NCI-H748 (cell line): Measurements from ENCODE around the gene DHRS4.

Source experiments
- DNase-seq: peaks from one replicate; lab custom pipeline; 2025; ENCODE audit not compliant: unreplicated experiment; lab: John Stamatoyannopoulos, UW

The DHRS4 gene

DNA sequence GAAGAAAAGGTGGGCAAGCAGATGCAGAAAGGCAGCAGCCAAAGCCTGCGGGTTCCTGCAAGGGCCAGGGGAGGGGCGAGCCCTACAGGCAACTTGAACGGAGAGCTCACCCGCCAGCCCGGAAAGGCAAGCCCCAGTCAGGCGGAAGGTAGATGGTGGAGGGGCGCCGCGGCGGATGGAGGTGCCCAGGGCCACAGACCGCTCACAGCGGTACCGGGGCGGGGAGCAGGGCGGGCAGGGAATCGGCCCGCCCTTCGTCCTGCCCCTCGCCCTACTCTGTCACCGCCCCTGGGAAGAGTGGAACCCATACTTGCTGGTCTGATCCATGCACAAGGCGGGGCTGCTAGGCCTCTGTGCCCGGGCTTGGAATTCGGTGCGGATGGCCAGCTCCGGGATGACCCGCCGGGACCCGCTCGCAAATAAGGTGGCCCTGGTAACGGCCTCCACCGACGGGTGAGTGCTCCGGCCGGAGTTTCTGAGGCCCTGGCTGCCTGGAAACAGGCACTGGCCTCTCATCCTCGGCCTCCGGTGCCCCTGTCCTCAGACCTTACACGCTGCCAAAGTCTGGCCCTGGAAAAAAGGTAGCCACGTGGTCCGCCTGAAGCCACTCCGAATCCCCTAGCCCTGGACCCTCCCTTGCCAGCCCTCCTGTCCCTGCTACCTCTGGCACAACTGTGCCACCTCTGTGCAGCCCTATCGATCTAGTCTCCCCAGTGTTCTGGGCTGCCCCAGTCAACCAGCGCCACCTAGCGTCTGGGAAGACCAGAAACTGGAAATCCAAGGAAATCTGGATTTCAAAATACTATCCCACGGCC lies at the start of gene DHRS4:
Gene DHRS4, plus strand, starts transcription at position 307 of the 815 bp plus-strand sequence. Its CDS starts 19 bp downstream, at position 326.
- peak; percentile 90 for DNase-seq

DNA sequence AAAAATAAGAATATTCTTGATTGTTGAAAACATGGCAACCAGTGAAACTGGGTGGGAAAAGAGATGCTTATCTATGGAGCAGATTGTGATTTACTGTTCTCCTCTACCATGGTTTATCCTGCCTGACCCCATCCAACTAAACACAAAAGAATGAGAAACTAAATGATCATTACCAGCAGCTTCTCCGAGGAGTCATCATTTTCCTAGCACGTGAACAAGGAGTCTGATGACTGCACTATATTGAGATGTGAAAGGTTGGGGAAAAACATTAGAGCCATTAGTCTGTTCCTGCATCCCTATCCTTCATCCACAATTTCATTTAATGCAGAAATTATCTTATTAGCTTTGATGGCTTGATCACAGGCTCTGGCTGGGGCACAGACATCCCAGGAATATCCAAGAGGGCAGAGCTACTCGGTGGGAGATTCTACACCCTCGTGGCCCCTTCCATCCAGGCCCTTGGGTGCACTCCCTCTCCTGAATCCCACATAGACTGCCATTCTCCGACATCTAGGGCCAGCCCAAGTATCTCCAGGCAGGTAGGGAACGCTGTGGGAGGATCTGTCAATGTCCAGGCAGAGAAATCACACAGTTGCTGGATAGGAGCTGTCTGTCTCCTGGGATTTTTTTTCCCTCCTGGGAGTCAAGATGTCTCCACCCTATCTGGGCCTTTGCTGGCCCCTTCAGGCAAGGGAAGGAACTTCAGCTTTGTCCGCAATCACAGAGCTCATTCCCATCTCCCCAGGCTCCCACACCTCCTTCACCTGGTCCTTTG lies 43.3 kb upstream of the DHRS4 start:
- DNase-seq = peak; percentile 52

DNA sequence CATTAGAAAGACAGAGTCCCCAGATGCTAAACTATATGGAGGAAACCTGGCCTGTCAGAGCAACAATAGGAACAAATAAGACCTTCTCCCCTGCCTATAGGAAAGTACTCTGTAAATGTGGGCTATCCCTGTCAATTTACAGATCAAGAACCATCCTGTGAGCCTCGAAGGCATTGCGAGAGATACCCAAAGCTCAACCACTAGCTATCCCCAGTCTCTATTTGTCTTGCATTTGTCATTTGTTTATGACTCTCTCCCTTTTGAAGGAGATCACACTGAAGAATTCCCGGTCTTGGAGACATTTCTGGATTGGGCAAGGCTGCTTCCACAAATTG lies 42.7 kb upstream of the DHRS4 start:
- no peak for DNase-seq

DNA sequence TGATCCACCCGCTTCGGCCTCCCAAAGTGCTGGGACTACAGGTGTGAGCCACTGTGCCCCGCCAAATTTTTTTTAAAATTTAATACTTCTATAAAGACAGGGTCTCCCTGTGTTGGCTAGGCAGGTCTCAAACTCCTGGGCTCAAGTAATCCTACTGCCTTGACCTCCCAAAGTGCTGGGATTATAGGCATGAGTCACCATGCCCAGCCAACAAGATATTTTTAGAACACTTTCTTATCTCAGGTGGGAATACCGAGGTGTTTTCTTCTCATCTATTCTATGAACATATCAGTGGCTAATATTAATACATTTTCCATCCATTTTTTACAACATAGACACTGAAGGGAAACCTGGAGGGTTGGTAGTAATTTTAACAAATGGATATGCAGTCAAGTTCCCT lies 38.0 kb upstream of the DHRS4 start:
- DNase-seq = no peak

DNA sequence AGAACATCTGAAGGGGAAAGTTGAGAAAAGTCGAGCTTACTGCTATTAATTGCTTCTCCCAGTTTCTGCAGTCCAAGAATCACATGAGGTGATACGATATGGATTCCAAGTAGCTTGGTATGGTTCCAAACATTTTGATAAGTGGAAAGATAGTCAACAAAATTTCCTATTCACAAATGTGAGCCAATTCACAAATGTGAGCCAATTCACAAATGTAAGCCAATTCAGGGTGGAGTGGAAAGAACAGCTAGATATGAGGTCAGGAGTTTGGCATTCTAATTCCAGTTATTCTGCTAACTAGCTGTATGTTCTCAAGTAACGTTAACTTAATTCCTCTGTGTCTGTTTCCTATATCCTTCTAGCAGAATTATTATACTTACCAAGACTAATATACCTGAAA lies 37.6 kb upstream of the DHRS4 start:
- no peak for DNase-seq

DNA sequence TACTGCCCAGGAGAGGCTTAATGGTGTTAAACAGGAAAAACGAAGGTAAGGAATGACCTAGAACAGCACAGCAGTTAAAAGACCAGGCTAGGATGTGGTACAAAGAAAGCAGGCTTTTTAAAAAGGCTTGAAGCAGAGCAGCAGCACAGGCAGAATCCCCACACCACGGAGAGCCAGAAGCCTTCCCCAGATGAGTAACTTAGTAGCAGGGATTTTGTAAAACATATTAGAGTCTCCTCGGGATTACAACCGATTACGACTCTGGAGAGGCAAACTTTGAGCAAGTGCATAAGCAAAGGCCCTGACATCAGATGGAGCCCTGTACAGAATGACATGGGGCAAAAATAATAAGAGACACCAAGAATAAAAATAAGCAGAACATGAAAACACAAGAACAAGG lies 37.1 kb upstream of the DHRS4 start:
- no peak for DNase-seq

DNA sequence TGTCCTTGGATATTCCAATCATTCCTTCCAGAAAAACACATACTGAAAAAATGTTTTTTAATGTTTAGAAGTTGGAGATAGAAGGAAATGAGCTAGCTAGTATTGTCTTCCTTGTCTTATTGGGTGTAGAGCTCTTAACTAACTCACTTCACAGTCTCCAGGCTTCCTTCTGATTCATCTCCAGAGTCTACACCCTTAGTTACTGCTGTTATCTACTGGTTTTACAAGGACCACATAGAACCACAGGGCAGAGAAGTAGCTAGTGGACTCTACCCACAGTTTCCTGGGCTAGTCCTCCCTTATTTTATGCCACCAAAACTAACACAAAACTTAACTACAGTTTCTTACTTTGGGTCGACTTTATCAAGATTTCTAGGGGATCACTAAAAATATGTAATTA lies 31.0 kb upstream of the DHRS4 start:
- DNase-seq = no peak

DNA sequence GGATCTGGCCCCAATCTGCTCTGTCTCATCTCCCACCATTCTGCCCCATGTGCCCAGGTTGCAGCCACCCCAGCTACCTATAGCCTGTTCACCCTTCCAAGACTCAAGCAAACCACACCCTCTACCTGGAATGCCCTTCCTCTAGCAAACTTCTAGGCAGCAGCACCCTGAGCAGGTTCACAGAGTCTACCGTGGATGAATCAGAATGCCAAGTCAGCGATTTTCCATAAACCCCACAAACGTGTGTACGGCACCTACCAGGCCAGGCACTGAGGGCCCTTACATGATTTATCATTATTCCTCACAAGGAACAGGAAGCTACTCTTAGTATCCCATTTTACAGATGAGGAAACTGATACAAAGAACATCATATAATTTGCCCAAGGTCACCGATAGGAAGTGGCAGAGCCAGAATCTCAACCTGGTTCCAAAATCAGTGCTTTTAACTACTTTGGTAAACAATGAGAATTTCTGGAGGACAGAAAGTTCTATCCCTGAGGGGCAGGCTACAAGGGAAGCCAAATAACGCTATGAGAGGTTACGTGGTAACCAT lies 28.0 kb upstream of the DHRS4 start:
- no peak for DNase-seq

DNA sequence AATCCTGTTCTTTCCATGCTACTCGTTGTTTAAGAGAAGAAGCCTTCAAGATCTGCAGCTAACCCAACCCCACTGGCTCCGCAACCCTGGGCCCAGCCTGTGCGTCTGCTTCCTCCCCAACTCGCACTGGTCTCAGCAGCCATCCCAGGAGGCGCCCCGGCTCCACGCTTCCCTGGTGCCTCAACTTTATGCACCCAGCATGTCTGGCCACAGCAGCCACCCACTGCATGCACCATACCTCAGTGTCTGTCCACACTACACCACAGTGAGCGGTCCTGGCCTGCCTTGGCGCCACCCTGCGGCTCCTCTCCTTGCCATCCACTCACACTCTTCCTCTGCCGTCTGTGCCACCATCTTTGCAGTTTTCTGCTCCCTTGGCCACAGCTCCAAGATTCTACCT lies 27.0 kb upstream of the DHRS4 start:
- no peak for DNase-seq

DNA sequence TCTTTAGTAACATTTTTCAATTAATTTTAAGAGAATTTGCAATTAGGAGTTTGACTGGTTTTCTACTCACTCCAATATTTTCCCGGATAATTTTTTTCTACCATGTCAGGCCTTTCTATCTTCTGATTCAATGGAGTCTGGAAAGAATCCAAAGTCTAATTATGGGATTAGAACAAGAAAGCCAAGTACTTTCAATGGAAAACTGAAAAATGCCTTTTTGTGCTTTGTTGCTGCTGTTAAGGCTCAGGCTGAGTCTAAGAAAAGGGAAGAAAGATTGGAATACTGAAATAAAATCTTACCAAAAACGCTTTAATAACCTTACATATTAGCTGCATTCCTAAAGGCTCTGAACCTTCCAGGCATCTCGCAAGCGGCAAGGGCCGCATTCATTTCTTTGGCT lies 24.4 kb upstream of the DHRS4 start:
- DNase-seq = no peak

DNA sequence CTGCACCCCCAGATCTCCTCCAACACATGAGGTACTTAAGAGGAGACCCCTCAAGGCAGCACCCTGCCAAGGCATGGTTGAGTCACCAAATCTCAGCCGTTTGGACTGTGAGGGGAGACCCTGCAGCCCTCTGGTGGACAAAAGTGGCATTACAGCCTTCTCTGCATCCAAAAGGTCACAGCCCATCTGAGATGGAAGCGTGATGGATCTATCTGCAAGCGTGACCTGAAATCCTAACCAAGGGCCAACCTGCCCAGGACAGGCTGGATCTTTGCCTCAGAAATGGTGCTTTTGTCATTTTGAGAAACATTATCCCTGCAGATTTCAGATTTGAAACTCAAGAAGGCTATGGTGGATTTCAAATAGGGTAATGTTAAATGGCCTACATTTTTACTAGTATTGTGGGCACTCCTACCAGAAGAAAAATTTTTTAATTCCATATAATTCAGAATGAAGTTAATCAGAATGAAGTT lies 23.7 kb upstream of the DHRS4 start:
- DNase-seq = peak; percentile 68

DNA sequence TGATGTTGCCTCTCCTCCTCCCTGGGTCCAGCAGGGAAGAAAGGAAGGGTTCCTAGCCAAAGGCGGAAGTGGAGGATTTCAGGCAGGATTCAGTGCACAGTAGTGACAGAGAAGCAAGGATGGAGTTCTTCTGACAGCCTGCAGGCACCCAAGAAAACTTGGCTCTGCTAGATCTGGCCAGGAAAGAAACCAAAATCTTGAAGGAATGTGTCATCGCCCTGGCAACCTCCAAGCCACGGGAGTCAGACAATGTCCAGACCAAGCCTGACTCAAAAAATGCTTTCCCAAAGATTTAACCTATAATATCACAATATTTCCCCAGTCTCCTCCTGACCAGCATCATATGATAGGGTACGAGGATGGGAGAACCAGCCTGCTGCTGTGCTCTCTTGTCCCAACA lies 22.8 kb upstream of the DHRS4 start:
- no peak for DNase-seq

DNA sequence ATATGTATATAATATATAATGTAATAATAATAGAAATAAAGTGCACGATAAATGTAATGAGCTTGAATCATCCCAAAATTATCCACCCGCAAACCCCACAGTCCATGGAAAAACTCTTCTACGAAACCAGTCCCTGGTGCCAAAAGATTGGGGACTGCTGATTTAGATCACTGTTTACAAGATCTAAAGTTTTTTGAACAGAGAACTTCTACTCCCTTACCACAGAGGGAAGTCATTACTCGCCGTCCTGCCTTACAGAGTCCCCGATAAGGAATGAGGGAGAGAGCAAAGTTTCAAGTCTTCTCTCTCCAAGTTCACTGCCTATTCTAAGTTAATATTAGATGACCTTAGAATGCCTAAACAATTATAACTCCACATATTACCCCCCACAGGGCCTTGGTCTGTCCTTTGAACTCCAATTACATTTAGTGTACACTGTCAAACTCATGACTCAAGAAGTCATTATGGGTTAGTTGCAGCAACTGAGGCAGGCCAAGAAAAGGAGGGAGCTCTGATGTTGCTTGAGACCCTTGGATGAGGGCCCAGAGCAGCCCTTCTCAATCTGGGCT lies 21.8 kb upstream of the DHRS4 start:
- DNase-seq = no peak

DNA sequence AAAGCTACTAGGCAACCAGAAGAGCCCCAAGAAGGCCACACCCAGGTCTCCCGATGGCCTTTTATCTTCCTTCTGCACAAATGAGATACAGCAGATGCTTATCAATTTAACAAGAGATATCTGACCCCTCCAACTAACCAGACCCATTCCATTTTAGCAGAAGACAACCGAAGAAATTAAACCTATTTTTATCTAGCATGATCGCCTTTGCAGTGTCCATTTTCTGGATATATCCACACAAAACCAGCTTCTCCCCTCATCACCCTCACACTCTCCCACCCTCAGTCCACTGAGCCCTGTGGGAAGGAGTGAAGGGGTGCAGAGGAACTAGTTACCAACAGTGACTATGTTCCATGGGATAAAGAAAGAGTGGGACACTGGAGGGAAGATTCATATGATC lies 20.9 kb upstream of the DHRS4 start:
- no peak for DNase-seq

DNA sequence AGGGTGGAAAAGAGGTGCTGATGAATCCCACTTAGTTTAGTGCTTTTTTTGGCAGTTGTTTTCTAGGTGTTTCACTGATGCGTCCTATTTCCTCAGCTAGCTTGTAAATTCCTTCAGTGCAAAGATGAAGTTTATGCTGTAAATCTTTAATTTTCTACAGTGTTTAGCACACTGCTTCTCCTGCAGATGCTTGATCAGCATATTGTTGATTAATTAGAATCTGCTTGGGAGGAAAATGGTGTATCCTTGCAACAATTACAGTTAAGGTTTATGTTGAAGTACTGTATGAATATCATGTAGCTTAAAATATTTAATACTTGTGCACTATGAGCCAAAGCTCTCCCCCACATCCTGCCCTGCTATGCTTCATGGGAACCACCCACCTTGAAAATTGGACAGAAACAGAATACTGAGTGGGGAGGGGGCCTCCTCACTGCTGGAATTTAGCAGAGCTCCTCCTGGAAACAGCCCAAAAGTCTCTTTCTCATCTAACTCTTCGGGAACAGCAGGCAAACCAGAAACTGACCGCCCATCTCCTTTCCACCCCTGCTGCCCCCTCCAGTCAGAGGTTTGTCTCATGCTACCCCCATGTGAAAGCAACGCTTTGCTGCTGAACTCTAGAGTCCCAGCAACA lies 20.3 kb upstream of the DHRS4 start:
- no peak for DNase-seq

DNA sequence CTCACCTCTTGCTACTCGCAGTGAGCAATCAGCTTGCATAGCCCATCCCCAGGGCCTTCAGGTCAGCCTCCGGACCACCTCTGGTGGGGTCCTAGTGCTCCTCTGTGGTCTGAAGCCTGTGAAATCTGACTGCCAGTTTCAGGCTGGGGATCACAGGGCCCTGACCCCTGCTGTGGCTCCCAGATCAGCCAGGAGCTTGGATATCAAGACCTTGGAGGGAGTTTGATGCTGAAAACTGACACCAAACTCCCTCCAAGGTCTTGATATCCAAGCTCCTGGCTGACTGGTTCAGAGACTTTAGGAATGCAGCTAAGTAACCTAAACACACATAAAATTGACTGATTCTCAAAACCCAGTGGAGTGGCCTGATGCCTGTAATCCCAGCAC lies 19.8 kb upstream of the DHRS4 start:
- DNase-seq = no peak

DNA sequence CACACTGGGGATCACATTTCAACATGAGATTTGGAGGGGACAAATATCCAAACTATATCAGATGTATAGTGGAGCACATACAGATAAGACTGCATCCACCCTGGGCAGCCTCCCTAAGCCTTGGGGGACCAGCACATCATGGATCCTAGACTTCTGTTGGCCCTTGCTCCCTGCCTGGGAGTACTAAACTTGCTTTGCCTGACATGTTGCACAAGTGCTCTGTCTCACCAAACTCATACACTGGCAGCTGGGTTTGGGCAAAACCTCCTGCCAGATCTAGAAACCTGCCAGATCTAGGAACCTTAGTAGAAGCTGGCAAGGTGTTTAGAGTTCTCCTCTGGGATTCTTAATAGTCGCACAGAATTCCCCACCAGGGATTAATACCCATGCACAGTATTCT lies 18.4 kb upstream of the DHRS4 start:
- no peak for DNase-seq

DNA sequence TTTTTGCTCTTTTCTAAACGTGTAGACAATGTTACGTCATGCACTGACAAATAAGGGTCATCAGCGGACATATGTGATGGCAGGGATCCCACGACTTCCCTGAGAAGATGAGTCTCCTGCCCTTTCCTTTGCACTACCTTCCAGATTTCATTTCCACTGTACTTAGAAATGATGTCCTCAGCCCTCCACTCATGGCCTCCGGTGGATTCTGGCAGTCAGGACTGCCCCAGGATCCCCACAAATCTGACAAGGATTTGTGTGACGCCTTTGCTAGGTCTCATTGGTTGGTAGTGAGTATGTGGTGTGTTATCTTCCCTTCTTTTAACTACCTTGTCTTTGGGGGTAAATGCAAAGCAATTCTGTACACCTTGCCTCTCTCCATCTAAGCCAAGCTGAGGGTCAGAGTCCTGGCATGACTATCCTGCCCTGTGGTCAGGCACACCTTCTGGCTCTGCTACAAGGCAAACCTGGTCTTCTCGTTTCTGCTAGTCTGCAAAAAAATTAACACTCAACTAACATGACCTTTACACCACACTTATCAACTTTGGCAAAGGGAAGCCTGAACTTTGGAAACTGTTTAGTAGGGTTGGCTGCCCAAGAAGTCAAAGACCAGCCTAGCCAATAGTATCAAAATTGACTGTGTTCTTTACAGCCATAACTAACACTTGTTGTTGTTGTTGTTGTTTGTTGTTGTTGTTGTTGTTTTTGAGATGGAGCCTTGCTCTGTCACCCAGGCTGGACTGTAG lies 17.3 kb upstream of the DHRS4 start:
- DNase-seq = no peak

DNA sequence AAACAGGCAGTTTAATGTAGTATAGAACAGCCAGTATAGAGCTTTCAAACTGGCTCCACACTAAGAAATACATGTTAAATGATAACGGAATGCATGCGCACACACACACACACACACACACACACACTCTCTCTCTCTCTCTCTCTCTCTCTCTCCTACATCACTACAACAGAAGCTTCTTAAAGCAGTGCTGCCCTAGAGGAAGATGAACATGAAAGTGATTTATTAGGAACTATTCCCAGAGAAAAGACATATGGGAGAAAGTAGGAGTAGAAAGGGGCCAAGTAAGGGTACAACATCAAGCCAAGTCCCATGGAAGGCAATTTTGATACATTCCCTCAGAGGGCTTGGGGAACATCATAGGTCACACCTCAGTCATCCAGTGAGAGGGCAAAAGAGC lies 16.4 kb upstream of the DHRS4 start:
- DNase-seq = no peak

DNA sequence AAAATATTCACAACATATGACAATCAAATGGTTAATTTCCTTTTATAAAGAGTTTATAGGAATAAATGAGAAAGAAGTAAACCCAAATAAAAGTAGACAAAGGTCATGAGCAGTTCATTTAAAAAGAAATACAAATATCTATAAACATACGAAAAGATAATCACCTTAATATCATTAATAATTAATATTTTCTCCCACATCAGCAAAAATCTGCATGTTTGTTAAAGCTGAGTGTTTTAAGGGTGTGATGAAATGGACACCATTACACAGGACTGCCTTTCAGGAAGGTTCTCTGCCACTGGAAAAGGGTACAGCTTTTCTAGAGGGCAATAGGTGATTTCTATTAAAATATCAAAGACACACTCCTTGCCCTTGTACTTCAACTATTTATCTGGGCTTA lies 14.7 kb upstream of the DHRS4 start:
- no peak for DNase-seq
